HG02970 (cell line): ENCODE data around the gene VPS50.

Source experiments
- ATAC-seq: cut with Tn5 transposase; IDR thresholded peaks from one replicate; pipeline ENCODE4 v1.9.1; 2021; ENCODE audit warnings: mild to moderate bottlenecking, moderate library complexity, moderate number of reproducible peaks; ENCODE audit not compliant: unreplicated experiment, low FRiP score

Gene VPS50

DNA sequence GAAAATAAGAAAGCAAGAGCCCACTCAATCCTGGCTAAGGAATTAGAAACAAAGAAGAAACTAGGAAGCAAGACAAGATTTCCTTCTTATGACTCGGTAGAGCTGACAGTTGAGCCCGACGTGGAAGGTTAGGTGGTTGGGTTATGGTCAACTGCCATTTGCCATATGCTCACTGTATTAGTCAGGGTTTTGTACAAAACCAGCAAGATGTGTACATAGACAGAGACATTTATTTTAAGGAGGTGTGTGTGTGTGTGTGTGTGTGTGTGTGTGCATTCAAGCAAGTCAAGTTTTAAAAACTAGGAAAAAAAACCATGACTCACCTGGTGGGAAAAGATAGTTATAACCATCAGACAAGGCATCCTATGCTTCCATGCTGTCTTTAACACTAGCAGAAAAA, 158.5 kb downstream of the VPS50 start:
- no peak for ATAC-seq

DNA sequence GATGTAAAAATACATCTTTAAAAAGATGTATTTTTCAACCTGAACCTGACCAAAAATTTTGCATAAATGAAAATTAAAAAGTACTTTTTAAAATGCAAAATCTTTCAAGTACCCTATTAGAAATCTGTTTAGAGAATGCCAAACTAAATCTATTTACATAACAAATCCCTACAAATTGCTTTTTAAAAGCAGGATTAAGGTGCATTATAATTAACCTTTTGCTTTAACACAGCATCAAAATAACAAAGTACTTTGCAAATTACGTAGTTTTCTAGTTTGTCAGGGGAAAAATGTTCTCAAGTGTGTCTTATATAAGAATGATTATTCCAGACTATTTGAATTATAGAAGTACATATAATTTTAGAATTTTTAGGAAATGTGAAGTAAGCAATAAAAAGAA, 160.8 kb downstream of the VPS50 start:
- ATAC-seq, result no peak

DNA sequence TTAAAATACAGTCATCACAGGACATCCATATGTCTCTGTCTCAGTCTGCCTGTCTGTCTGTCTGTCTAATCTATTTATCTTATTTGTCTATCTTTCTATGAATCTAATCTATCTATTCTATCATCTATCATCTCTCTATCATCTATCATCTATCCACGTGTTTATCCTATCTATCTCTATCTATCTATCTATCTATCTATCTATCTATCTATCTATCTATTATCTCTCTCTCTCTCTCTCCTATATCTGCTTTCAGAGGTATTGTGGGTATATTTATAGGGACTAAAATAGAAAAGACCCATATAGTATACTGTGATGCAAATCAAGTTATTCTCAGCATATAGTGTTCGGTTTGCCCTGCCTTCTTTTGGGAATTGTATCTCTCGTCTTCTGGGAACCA, 167.5 kb downstream of the VPS50 start:
- ATAC-seq, result no peak

DNA sequence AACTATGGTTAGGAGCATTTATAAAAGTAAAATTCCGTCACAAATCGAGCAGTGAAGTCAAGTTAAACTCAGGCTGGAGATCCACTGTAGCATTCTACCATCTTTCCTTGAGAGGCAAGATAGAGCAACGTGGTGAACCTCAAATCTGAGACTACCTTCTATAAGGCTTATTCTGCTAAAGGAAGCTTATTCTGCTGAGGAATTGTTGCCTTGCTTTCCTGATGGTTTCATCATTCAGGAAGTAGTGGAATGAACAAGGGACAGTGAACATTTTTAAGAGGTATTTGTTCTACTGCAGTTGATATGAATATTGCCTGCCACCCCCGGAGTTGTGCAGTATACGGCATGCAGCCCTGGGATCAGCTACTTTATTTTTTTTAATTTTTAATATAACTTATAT, 170.8 kb downstream of the VPS50 start:
- ATAC-seq, result no peak

DNA sequence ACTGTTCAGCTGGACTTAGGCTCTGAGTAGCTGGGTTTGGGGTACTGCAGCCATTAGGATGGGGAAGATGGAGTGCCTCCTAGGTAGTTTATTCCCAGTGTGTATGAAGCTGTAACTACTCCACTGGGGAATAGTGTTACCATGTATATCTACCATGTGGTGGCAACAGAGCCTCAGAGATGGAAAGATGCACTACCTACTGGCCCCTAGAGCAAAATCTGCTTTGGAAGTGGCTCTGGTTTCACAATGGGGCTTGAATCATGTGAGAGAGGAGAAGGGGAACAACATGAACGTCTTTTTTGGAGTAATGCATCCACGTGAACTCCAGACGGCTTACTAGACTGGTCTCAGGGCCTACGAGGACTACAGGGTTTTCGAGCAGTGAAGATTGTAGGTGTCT, 175.1 kb downstream of the VPS50 start:
- ATAC-seq, result no peak

DNA sequence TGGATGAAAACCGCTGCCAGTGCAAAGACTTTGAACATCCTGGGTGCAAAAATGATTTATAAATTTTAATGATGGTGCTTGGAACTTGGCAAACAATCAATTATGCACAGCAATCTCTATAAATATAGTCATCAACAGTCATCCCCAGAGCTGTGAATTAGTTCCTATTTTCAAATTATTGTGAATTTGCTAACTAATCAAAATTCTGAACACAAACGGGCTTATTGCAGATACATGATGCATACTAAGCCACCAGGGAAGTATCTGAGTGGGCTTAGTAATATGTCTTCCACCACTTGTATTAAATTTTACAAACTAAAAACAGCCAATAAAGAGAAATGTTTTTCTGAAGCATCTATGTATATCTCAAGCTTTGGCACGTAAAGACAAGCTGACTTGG, 177.2 kb downstream of the VPS50 start:
- ATAC-seq, result no peak
